B cell (primary cell): ENCODE measurements around the gene ADARB2. TPM values are rescaled to one million over a fixed set of nuclear protein-coding genes. Genes with fewer than 3 reads are reported as not detected.
"Not testable (repeated sequence)": the region's sequence is repeated elsewhere in the genome, so short reads cannot be mapped to it uniquely, and the experiment has no call there.

Experiments
- ATAC-seq: fragments of 200-7000 bp; cut with Tn5 transposase; one replicate; pipeline ENCODE4 v1.10.0; 2021; ENCODE audit warnings: low read depth, mild to moderate bottlenecking, moderate number of reproducible peaks, moderate library complexity
- CTCF ChIA-PET: fragments of 350-600 bp; sonication (Branson Sonifier 250); formaldehyde crosslinking; loops from one replicate; lab custom pipeline; 2021; ENCODE audit warnings: antibody characterized with exemption, inconsistent platforms; lab: Charles Lee
- POLR2A ChIA-PET: fragments of 350-600 bp; sonication (Branson Sonifier 250); formaldehyde crosslinking; loops from one replicate; lab custom pipeline; 2021; ENCODE audit warnings: antibody characterized with exemption; lab: Charles Lee
- DNase-seq: peaks from one replicate; pipeline ENCODE4 v3.0.0; 2013
- H2AFZ ChIP-seq: 2 replicates; pipeline ENCODE4 v1.6.1; 2012; ENCODE audit warnings: mild to moderate bottlenecking, low read depth, low read length; ENCODE audit not compliant: insufficient read depth, poor library complexity, severe bottlenecking
- H3K27ac ChIP-seq, 2 donors: 1 replicate in 1 of 2; 2 replicates in 1 of 2; pipeline ENCODE4 v1.5.1; 2012 to 2013; ENCODE audit warnings: low read length in 2 of 2, mild to moderate bottlenecking in 2 of 2, moderate library complexity in 1 of 2
- H3K27me3 ChIP-seq, 4 experiments: fragments of 200-600 bp in 1 of 4; sonication (generic) in 1 of 4; replicated peaks in 1 of 4; 1 replicate in 2 of 4; 2 replicates in 2 of 4; pipeline versions ENCODE4 v1.6.1 to v1.7.0; 2013 to 2016; ENCODE audit warnings: low read length in 3 of 4, mild to moderate bottlenecking in 2 of 4, mixed read lengths in 1 of 4, moderate library complexity in 1 of 4; ENCODE audit not compliant: insufficient read depth in 4 of 4, control insufficient read depth in 3 of 4; ENCODE audit errors: control extremely low read depth in 1 of 4
- H3K36me3 ChIP-seq, 2 experiments: replicated peaks in 1 of 2; 1 replicate in 1 of 2; 2 replicates in 1 of 2; pipeline versions ENCODE4 v1.6.1 to v1.7.1; 2013; ENCODE audit warnings: low read length in 1 of 2; ENCODE audit not compliant: insufficient read depth in 2 of 2, control insufficient read depth in 1 of 2; ENCODE audit errors: control extremely low read depth in 1 of 2, extremely low read depth in 1 of 2
- H3K4me1 ChIP-seq, 2 donors: fragments of 200-600 bp in 1 of 2; sonication (generic) in 1 of 2; 1 replicate in 1 of 2; 2 replicates in 1 of 2; pipeline versions ENCODE4 v1.5.1 to v1.6.1; 2013 to 2017; ENCODE audit warnings: low read length in 2 of 2; ENCODE audit not compliant: control insufficient read depth in 2 of 2, insufficient read depth in 2 of 2
- H3K4me2 ChIP-seq: replicated peaks from 2 replicates; pipeline ENCODE3; 2012; ENCODE audit warnings: mild to moderate bottlenecking, low read depth, low read length; ENCODE audit not compliant: poor library complexity, severe bottlenecking
- H3K4me3 ChIP-seq, 5 experiments: fragments of 200-600 bp in 1 of 5; sonication (generic) in 1 of 5; 1 replicate in 3 of 5; 2 replicates in 2 of 5; pipeline versions ENCODE4 v1.5.1 to v1.7.0; 2011 to 2016; ENCODE audit warnings: low read length in 4 of 5, mild to moderate bottlenecking in 4 of 5, low read depth in 2 of 5, control low read depth in 1 of 5, moderate library complexity in 1 of 5; ENCODE audit not compliant: insufficient read depth in 1 of 5; ENCODE audit errors: control extremely low read depth in 1 of 5, extremely low read depth in 1 of 5
- H3K79me2 ChIP-seq: fragments of 200-600 bp; sonication (generic); one replicate; pipeline ENCODE4 v1.6.0; 2016; ENCODE audit warnings: low read length; ENCODE audit not compliant: control insufficient read depth, insufficient read depth
- H3K9ac ChIP-seq: fragments of 200-600 bp; sonication (generic); 2 replicates; pipeline ENCODE4 v1.6.1; 2017; ENCODE audit warnings: mild to moderate bottlenecking, low read length, moderate library complexity
- H3K9me3 ChIP-seq, 3 donors: one replicate each; pipeline versions ENCODE4 v1.6.1 to v1.7.1; 2013; ENCODE audit warnings: low read length in 2 of 3; ENCODE audit not compliant: control insufficient read depth in 2 of 3, insufficient read depth in 1 of 3; ENCODE audit errors: control extremely low read depth in 1 of 3
- H4K20me1 ChIP-seq: 2 replicates; pipeline ENCODE4 v1.6.0; 2012; ENCODE audit warnings: mild to moderate bottlenecking, low read length; ENCODE audit not compliant: insufficient read depth, control insufficient read depth, poor library complexity, severe bottlenecking
- H3K27ac Mint-ChIP-seq: one replicate; pipeline ENCODE4 v1.8.0; 2021; ENCODE audit warnings: mixed read lengths
- H3K27me3 Mint-ChIP-seq: one replicate; pipeline ENCODE4 v1.8.0; 2021; ENCODE audit warnings: mixed read lengths
- H3K4me1 Mint-ChIP-seq: one replicate; pipeline ENCODE4 v1.8.0; 2021; ENCODE audit warnings: mixed read lengths
- H3K4me3 Mint-ChIP-seq: one replicate; pipeline ENCODE4 v1.8.0; 2021; ENCODE audit warnings: mixed read lengths
- H3K9me3 Mint-ChIP-seq: one replicate; pipeline ENCODE4 v1.8.0; 2022; ENCODE audit warnings: mixed read lengths; ENCODE audit not compliant: insufficient read depth
- EZH2 ChIP-seq: IDR thresholded peaks from 2 replicates; pipeline ENCODE4 v1.6.1; 2012; ENCODE audit warnings: borderline replicate concordance, low read depth, mild to moderate bottlenecking, moderate library complexity, low read length; ENCODE audit not compliant: insufficient read depth, poor library complexity, severe bottlenecking
- whole genome bisulfite sequencing: methylation state at CpG from one replicate; pipeline ENCODE4 v1.1.5; 2013; ENCODE audit warnings: missing lambda C conversion rate; ENCODE audit not compliant: insufficient coverage; 5-methylcytosine and 5-hydroxymethylcytosine counted together
- intact Hi-C: fragments of 100-400 bp; cut with micrococcal nuclease; formaldehyde crosslinking; loops from one replicate; pipeline ENCODE4 v1.10.0; 2022
- polyA plus RNA-seq: library from polyadenylated mRNA; depleted of rRNA; stranded (reverse); fragments of >200 nt; gene quantifications from 2 replicates; pipeline ENCODE4 v1.2.3, GENCODE V29; 2012
- total RNA-seq, 2 donors: library from RNA; stranded (reverse); fragments of 120-200 nt in 1 of 2; gene quantifications; 1 replicate in 1 of 2; 2 replicates in 1 of 2; pipeline versions ENCODE4 v1.2.3 to v1.2.4, GENCODE V29; 2013 to 2022
- TF ChIP-seq, protein P1 (sequence below): fragments of 200-600 bp; IDR thresholded peaks from one replicate; pipeline ENCODE4 v1.8.0; 2022; ENCODE audit warnings: antibody characterized with exemption, mild to moderate bottlenecking

Gene ADARB2
- total and polyA plus RNA-seq, 2 donors (not counting 1 experiment from before 2014, with no cell fraction given), result 0.13 to 0.96 TPM

GRCh38 chr10:1341052-1341451, 396.3 kb downstream of the ADARB2 start:
- H3K9me3 Mint-ChIP-seq, intact Hi-C loops, H3K4me3 Mint-ChIP-seq, H3K27me3 Mint-ChIP-seq, H3K27me3 ChIP-seq, H3K4me3 ChIP-seq, H3K9ac ChIP-seq, CTCF ChIA-PET, H2AFZ ChIP-seq, H3K36me3 ChIP-seq, H3K27ac Mint-ChIP-seq, H3K27ac ChIP-seq, H3K4me1 Mint-ChIP-seq, DNase-seq, H3K4me2 ChIP-seq, H4K20me1 ChIP-seq, ATAC-seq, H3K79me2 ChIP-seq, H3K4me1 ChIP-seq, POLR2A ChIA-PET: not testable (repeated sequence)
- 92% methylated on average over 14 of the region's 14 CpGs for WGBS
- H3K9me3 ChIP-seq, result peaks cover 0 to 11% (median 0%) of the 10 kb centered on the region in 3 donors

GRCh38 chr10:1339396-1339795, 397.9 kb downstream of the ADARB2 start:
- Mint-ChIP-seq H3K4me3 (no peak overlapping the region), H3K27me3 (peaks cover 10% of the 10 kb centered on the region), H3K27ac (no peak overlapping the region), H3K9me3 (no peaks in the 10 kb centered on the region), H3K4me1 (no peaks in the 10 kb centered on the region)
- Histone ChIP-seq H3K27ac (no peak overlapping the region), H3K4me2 (no peak overlapping the region), H3K9me3 (peaks cover 0 to 11% (median 0%) of the 10 kb centered on the region in 3 donors), H3K4me1 (no peaks in the 10 kb centered on the region), H3K27me3 (no peaks in the 10 kb centered on the region), H3K79me2 (no peaks in the 10 kb centered on the region), H3K36me3 (no peaks in the 10 kb centered on the region), H2AFZ (no peak overlapping the region), H3K9ac (no peak overlapping the region), H4K20me1 (no peaks in the 10 kb centered on the region), H3K4me3 (no peak overlapping the region)
- no peak for DNase-seq
- intact Hi-C loops, result no loop called here
- no peak for ATAC-seq
- WGBS, result 100% methylated on average over 2 of the region's 6 CpGs
- CTCF ChIA-PET, result no interaction called here
- no peak for TF ChIP-seq EZH2
- TF ChIP-seq, protein P1, sequence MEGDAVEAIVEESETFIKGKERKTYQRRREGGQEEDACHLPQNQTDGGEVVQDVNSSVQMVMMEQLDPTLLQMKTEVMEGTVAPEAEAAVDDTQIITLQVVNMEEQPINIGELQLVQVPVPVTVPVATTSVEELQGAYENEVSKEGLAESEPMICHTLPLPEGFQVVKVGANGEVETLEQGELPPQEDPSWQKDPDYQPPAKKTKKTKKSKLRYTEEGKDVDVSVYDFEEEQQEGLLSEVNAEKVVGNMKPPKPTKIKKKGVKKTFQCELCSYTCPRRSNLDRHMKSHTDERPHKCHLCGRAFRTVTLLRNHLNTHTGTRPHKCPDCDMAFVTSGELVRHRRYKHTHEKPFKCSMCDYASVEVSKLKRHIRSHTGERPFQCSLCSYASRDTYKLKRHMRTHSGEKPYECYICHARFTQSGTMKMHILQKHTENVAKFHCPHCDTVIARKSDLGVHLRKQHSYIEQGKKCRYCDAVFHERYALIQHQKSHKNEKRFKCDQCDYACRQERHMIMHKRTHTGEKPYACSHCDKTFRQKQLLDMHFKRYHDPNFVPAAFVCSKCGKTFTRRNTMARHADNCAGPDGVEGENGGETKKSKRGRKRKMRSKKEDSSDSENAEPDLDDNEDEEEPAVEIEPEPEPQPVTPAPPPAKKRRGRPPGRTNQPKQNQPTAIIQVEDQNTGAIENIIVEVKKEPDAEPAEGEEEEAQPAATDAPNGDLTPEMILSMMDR, result no peak
- POLR2A ChIA-PET, result no interaction called here
